Amygdala (tissue), 56 donors: Measurements from ENCODE around the gene CNDP1.
"Not testable (repeated sequence)": the region's sequence is repeated elsewhere in the genome, so short reads cannot be mapped to it uniquely, and the experiment has no call there.

Source experiments
- DNase-seq, 56 donors: peaks; one replicate each; lab custom pipeline; 2025; lab: John Stamatoyannopoulos, UW

Gene CNDP1

DNA sequence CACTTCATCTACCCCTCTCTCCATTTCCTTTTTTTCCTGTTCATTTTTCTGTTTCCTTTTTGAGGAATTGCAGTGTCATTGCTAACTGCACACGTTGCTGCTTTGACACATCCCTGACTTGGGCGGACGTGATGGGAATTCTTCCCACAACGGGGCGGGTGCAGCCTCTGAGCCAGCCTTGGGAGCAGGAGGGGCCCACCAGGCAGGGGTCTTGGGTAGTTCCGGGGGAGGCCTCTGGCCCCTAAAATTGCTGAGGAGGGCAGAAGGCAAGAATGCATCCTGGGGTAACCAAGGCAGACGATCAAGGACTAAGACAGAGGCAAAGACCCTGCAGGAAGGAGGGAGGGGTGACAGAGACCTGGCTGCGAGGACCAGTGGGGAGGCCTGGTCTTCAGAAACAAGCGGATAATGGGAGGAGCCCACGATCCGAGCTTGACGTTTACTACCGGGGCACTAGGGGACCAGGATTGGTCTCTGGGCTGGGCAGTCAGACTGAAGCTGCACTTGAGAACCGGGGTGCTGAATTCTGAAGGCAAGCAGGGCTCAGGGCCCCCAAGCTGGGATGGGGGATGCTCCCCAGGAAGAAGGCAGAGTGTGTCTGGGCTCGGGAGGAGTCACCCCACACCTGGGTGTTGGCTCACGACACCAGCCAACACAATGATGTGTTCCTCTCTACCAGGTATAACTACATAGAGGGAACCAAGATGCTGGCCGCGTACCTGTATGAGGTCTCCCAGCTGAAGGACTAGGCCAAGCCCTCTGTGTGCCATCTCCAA lies 14.8 kb upstream of the CNDP1 start:
- DNase-seq, result no peak

- DNase-seq, result no peak
Measured at GRCh38 chr18:74520096-74520833, 14.0 kb upstream of the CNDP1 start.

DNA sequence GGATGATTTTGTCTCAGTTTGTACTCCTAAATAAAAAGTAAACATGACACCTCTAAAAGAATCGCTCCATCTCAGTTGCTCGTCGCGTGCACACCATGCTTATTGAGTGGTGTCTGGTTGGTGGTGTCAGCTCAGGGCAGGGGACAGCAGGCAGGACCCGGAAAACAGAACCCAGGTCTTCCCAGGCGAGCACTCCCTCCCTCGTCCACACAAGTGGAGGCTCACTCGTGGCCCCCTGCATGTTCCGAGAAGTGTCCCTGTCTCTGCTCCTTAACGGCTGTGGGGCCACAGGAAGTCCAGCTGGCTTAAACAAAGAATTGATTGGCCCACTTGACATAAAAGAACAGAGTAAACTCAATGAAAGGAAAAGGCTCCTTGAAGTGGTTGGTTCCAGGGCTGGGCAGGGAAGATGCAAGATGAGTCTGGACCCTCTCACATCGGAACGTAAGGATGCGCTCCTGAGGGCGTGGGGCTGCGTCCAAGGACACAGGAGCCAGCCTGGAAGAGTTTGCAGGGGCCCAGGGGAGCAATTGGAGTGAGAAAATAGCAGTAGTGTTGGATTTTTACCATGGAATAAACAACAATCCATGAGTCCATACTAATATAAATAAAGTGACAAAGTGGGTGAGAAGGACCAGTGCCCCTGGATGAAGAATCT lies 13.1 kb upstream of the CNDP1 start:
- DNase-seq, result no peak

GRCh38 chr18:74522635-74523548 lies 11.4 kb upstream of the CNDP1 start:
- no peak for DNase-seq

DNA sequence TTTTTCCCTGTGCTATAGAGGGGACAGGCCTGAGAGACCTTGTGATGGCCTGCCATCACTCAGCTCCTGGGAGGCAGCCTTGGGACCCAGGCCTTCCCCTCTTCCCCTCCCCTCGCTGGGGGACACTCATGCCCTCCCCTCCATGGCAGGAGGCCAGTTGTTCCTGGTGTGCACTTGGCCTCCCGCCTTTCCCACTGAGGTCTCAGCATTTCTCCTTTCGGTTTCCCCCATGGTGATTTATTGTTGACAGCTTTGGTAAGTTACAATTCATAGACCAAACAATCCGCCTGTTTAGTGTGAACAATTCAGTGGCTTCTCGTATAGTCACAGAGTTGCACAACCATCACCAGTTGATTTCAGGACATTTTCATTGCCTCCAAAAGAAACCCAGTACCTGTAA lies 10.2 kb upstream of the CNDP1 start:
- peak in 2 of 56 donors; percentile 34 to 44 for DNase-seq

- not testable (repeated sequence) for DNase-seq
Measured at GRCh38 chr18:74524915-74525314, 9.4 kb upstream of the CNDP1 start.

DNA sequence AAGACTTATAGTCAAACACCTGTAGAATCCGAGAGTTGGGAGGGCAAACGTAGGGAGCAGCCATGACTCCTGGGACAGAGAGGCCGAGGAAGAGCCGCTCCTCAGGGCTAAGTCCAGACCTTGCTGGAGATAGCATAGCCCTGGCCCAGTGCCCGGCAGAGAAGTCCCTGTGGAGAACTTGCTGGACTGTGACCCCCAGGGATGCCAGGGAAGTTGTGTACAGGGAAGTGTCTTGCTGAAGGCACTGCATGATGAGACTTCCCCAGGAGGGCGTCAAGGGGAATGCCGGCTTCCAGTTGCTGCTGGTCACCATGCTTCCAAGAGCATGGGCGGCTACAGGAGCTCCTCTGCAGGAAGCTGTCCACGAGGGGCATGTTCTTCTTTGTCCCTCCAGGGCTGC lies 8.6 kb upstream of the CNDP1 start:
- DNase-seq, result no peak

- no peak for DNase-seq
Measured at GRCh38 chr18:74526488-74526887, 7.8 kb upstream of the CNDP1 start.

GRCh38 chr18:74528478-74528877 lies 5.8 kb upstream of the CNDP1 start:
- DNase-seq, result no peak

DNA sequence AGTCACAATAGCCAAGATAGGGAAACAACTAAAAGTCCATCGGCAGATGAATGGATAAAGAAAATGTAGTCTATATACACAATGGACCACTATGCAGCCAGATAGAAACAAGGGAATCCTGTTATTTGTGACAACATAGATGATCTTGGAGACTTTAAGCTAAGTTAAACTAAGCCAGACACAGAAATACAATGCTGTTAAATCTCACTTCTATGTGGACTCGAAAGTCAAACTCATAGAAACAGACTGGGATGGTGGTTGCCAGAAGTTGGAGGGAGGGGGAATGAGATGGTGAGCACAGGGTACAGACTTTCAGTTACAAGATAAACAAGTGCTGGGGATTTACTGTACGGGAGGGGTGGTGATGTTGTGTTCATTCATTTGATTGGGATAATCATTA lies 5.4 kb upstream of the CNDP1 start:
- peak in 1 of 56 donors; percentile 32 for DNase-seq

GRCh38 chr18:74529378-74529777 lies 4.9 kb upstream of the CNDP1 start:
- no peak for DNase-seq

DNA sequence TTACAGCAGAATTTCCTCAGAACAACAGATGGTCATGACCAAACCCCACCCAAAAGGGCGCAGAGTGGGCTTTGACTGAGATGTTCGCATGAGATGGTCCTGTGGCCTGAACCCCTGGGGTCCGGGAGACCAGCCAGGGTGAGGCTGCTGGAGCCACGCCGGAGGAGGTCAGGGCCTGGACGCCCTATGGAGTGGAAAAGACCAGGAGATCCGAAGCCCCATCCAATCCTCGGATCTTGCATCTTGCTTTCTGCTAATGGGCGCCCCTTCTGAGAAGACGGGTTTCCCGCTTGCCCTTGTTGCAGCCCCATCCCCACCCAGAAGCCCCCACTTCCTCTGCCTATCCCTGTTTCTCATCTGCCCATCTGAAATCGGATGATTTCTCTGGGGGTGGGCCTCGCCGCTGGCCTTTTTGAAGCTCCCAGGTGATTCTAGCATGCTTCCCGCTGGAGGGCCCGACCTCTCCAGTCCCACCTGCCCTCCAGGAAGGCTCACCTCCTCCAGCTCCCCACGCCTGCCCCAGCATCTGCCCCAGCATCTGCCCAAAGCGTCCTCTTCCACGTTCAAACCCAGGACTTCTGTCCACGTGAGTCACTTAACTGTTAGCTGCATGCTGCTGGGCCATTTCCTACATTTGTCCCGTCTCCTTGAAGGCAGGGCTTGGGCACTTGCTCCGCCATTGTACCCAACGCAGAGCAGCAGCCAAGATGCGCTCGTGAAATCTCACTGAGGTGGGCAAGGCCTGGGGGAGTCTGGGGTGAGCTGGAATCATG lies 4.3 kb upstream of the CNDP1 start:
- no peak for DNase-seq

DNA sequence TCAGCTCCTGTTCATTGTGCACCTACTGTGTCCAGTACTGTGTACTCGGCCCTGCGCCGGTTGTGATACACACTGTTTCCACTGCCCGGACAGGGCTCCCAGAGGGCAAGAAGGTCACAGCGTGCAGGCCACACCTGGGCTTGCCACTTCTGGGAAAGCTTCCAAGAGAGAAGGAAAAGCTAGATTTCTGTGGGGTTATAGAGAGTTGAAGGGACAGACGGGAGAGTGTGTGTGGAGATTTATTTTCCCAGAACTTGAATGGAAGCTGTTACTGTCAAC lies 3.8 kb upstream of the CNDP1 start:
- DNase-seq, result no peak

DNA sequence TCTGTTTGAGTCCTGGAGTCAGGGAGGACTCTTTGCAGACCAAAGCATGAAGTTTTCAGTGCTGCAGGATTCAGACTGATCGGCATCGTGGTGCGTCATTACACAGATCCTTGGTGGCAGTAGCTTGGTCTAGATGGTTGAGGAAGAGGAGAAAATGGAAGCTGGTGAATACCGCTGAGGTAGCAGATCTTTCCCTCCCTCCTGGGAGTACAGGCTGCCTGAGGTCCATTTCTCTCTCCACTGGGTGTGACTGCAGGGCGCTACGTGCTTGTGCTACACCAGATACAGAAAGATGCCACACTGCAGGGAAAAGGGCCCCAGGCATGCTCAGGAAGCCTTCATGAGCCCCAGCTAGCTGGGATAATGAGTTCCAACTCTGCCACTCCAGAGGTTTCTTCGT lies 3.3 kb upstream of the CNDP1 start:
- DNase-seq, result no peak

- DNase-seq, result no peak
Measured at GRCh38 chr18:74532511-74533025, 1.7 kb upstream of the CNDP1 start.

- DNase-seq, result no peak
Measured at GRCh38 chr18:74533666-74534065, 634 bp upstream of the CNDP1 start.

GRCh38 chr18:74534981-74535649 lies 815 bp downstream of the CNDP1 start:
- no peak for DNase-seq

GRCh38 chr18:74539289-74539688 lies 5.0 kb downstream of the CNDP1 start:
- no peak for DNase-seq
